Trophoblast cell (in vitro differentiated cells and primary cell): ENCODE data around the gene HJV.

Experiments
- DNase-seq, 2 donors: peaks; one replicate each; pipeline ENCODE4 v3.0.0-alpha.2; 2016
- H2AFZ ChIP-seq: 2 replicates; pipeline ENCODE4 v1.6.1; 2013; ENCODE audit warnings: low read length, moderate library complexity, mild to moderate bottlenecking; ENCODE audit not compliant: insufficient read depth, poor library complexity
- H2AK5ac ChIP-seq: 2 replicates; pipeline ENCODE4 v1.6.1; 2013; ENCODE audit warnings: mild to moderate bottlenecking, low read length
- H2BK120ac ChIP-seq: 2 replicates; pipeline ENCODE4 v1.6.1; 2013; ENCODE audit warnings: low read length, mild to moderate bottlenecking, moderate library complexity; ENCODE audit not compliant: insufficient read depth, poor library complexity
- H2BK12ac ChIP-seq: 2 replicates; pipeline ENCODE4 v1.6.1; 2013; ENCODE audit warnings: mild to moderate bottlenecking, low read length, moderate library complexity
- H2BK5ac ChIP-seq: 2 replicates; pipeline ENCODE4 v1.6.1; 2013; ENCODE audit warnings: low read length, low read depth, moderate library complexity, mild to moderate bottlenecking; ENCODE audit not compliant: poor library complexity
- H3K14ac ChIP-seq: 2 replicates; pipeline ENCODE4 v1.6.1; 2013; ENCODE audit warnings: mild to moderate bottlenecking, low read length
- H3K18ac ChIP-seq: 2 replicates; pipeline ENCODE4 v1.6.1; 2013; ENCODE audit warnings: mild to moderate bottlenecking, low read length
- H3K23ac ChIP-seq: 2 replicates; pipeline ENCODE4 v1.6.1; 2013; ENCODE audit warnings: low read length
- H3K27ac ChIP-seq: 2 replicates; pipeline ENCODE4 v1.5.1; 2013; ENCODE audit warnings: low read depth, mild to moderate bottlenecking, inconsistent platforms, low read length, moderate library complexity
- H3K27me3 ChIP-seq: 2 replicates; pipeline ENCODE4 v1.6.1; 2013; ENCODE audit warnings: inconsistent platforms, mild to moderate bottlenecking, low read length, moderate library complexity; ENCODE audit not compliant: insufficient read depth
- H3K36me3 ChIP-seq, 2 experiments: 1 replicate in 1 of 2; 2 replicates in 1 of 2; pipeline ENCODE4 v1.6.1; 2013; ENCODE audit warnings: low read length in 2 of 2, mild to moderate bottlenecking in 2 of 2, moderate library complexity in 1 of 2; ENCODE audit not compliant: insufficient read depth in 2 of 2, control insufficient read depth in 1 of 2
- H3K4ac ChIP-seq: 2 replicates; pipeline ENCODE4 v1.6.1; 2013; ENCODE audit warnings: low read depth, mild to moderate bottlenecking, low read length, moderate library complexity
- H3K4me1 ChIP-seq, 2 experiments: 1 replicate in 1 of 2; 2 replicates in 1 of 2; pipeline ENCODE4 v1.6.1; 2013; ENCODE audit warnings: low read length in 2 of 2, mild to moderate bottlenecking in 2 of 2, moderate library complexity in 1 of 2; ENCODE audit not compliant: insufficient read depth in 2 of 2, control insufficient read depth in 1 of 2
- H3K4me2 ChIP-seq: 2 replicates; pipeline ENCODE4 v1.6.1; 2013; ENCODE audit warnings: inconsistent platforms, mild to moderate bottlenecking, low read length, moderate library complexity
- H3K4me3 ChIP-seq: 2 replicates; pipeline ENCODE4 v1.5.1; 2013; ENCODE audit warnings: mild to moderate bottlenecking, low read depth, low read length, inconsistent platforms
- H3K79me1 ChIP-seq: one replicate; pipeline ENCODE4 v1.6.1; 2013; ENCODE audit warnings: low read length
- H3K79me2 ChIP-seq: 2 replicates; pipeline ENCODE4 v1.6.1; 2013; ENCODE audit warnings: low read length, mild to moderate bottlenecking; ENCODE audit not compliant: control insufficient read depth, insufficient read depth, poor library complexity
- H3K9ac ChIP-seq: 2 replicates; pipeline ENCODE4 v1.6.1; 2013; ENCODE audit warnings: mild to moderate bottlenecking, low read length
- H3K9me3 ChIP-seq: 2 replicates; pipeline ENCODE4 v1.6.1; 2013; ENCODE audit warnings: low read depth, mild to moderate bottlenecking, control low read depth, inconsistent platforms, low read length; ENCODE audit not compliant: insufficient read depth
- H4K12ac ChIP-seq: 2 replicates; pipeline ENCODE4 v1.6.1; 2013; ENCODE audit warnings: low read depth, mild to moderate bottlenecking, low read length, moderate library complexity
- H4K8ac ChIP-seq: 2 replicates; pipeline ENCODE4 v1.6.1; 2013; ENCODE audit warnings: low read depth, mild to moderate bottlenecking, low read length, moderate library complexity
- H4K91ac ChIP-seq: one replicate; pipeline ENCODE4 v1.6.1; 2013; ENCODE audit warnings: low read depth, mild to moderate bottlenecking, low read length, moderate library complexity
- WGBS: extraction: QIAGEN DNeasy Blood & Tissue Kit; methylation state at CpG from one replicate; pipeline ENCODE4 v1.1.7; 2013; ENCODE audit warnings: missing lambda C conversion rate; ENCODE audit not compliant: insufficient read length, insufficient coverage; ENCODE audit errors: extremely low coverage; 5-methylcytosine and 5-hydroxymethylcytosine counted together

The HJV gene

DNA sequence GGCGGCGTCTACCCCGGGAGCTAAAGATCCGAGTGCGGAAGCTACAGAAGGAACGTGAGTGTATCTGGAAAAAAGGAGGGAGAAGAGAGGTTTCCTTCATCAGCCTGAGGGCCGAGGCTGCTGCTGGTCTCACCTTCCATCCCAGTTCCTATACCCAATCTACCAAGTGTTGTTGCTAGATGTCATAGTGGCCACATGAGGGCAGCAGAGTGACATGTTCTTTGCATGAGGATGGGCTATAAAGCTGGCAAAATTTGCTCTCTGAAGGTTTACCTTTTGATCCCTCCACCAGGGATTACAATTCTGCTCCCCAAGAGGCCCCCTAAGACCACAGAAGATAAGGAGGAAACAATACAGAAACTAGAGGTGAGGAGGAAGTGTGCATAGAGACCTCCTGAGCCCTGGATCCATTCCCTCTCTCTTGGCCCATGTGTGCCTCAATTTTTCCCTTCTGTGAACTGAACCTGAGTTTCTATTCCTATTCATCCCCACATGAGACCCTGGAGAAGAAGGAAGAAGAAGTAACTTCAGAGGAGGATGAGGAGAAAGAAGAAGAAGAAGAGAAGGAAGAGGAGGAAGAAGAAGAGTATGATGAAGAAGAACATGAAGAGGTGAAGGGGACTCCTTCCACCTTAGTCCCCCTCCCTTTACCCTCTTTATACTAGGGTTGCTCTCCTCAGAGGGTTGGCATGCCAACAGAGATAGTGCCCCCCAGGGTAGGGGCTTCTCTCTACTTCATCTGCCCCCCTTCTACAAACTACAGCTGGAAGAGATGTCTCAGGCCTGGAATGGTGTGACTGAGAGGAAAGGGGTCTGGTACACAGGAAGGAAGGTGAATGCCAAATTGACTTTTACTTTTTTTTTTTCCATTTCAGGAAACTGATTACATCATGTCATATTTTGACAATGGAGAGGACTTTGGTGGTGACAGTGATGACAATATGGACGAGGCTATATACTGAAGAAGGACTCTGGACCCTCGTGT, 43.8 kb downstream of the HJV start:
- Histone ChIP-seq H3K36me3 (no peaks in the 10 kb centered on the region), H4K91ac (peak overlapping the region; percentile 38), H4K8ac (no peak overlapping the region), H3K4me2 (no peak overlapping the region), H3K9me3 (no peaks in the 10 kb centered on the region), H2AK5ac (no peak overlapping the region), H3K23ac (no peak overlapping the region), H2BK5ac (no peak overlapping the region), H3K18ac (no peak overlapping the region), H3K9ac (no peak overlapping the region), H3K14ac (no peak overlapping the region), H3K4me3 (no peak overlapping the region), H3K27me3 (no peaks in the 10 kb centered on the region), H2BK12ac (peak overlapping the region; percentile 52), H2BK120ac (peak overlapping the region; percentile 23), H3K79me2 (no peaks in the 10 kb centered on the region), H3K4me1 (peaks cover 11 to 19% of the 10 kb centered on the region in 2 experiments), H3K4ac (no peak overlapping the region), H4K12ac (no peak overlapping the region), H3K27ac (peak overlapping the region; percentile 95), H2AFZ (no peak overlapping the region), H3K79me1 (peaks cover 3% of the 10 kb centered on the region)
- peak; percentile 63 to 86 for DNase-seq
- no CpG with 5 or more reads among the region's 9 CpGs for WGBS

DNA sequence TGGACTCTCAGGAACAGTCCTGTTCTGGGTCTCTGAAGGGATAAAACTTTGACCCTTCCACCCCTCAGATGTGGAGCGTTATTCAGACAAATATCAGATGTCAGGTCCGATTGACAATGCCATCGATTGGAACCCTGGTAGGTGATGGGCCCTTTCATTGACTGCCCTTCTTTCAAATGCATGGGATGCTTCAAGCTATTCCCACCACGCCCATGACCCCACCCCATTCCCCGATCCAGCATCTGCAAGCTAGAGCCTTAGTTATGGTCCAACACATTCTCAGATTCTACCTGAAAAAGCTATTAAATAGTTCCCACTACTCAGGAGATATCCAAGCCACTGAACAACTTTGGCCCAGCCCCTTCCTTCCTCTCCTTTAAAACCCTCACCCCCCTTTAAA, 44.5 kb downstream of the HJV start:
- Histone ChIP-seq H3K36me3 (no peaks in the 10 kb centered on the region), H2BK12ac (no peak overlapping the region), H3K79me1 (peaks cover 3% of the 10 kb centered on the region), H4K12ac (no peak overlapping the region), H3K27ac (no peak overlapping the region), H3K9ac (no peak overlapping the region), H2AK5ac (no peak overlapping the region), H2AFZ (no peak overlapping the region), H3K18ac (no peak overlapping the region), H4K91ac (no peak overlapping the region), H3K4me2 (no peak overlapping the region), H3K4ac (no peak overlapping the region), H3K23ac (no peak overlapping the region), H3K79me2 (no peaks in the 10 kb centered on the region), H4K8ac (no peak overlapping the region), H3K27me3 (no peaks in the 10 kb centered on the region), H3K4me1 (peaks cover 11 to 19% of the 10 kb centered on the region in 2 experiments), H3K14ac (no peak overlapping the region), H2BK120ac (no peak overlapping the region), H3K9me3 (no peaks in the 10 kb centered on the region), H2BK5ac (no peak overlapping the region), H3K4me3 (no peak overlapping the region)
- WGBS, result no CpG with 5 or more reads among the region's 5 CpGs
- no peak for DNase-seq

DNA sequence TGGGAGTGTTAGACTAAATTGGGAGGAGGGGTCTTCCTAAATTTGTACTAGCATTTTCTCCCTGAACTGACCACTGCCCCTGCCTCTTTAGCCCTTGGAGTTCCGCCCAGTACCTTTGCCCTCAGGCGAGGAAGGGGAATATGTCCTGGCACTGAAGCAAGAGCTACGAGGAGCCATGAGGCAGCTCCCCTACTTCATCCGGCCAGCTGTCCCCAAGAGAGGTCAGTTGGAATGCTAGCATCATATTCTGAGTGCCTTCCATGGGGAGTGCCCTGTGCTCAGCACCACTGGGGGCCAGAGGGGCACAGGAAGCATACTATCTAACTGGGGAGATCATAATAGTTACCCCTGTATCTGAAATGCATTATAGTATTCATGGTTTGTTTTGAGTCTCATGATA, 46.3 kb downstream of the HJV start:
- Histone ChIP-seq H2BK12ac (no peak overlapping the region), H3K4ac (no peak overlapping the region), H4K8ac (no peak overlapping the region), H3K4me2 (no peak overlapping the region), H3K4me1 (peaks cover 6 to 13% of the 10 kb centered on the region in 2 experiments), H2AK5ac (no peak overlapping the region), H3K36me3 (no peaks in the 10 kb centered on the region), H4K12ac (no peak overlapping the region), H3K27ac (no peak overlapping the region), H4K91ac (no peak overlapping the region), H3K23ac (no peak overlapping the region), H3K14ac (no peak overlapping the region), H3K79me1 (peaks cover 3% of the 10 kb centered on the region), H3K18ac (no peak overlapping the region), H3K79me2 (no peaks in the 10 kb centered on the region), H3K9me3 (no peaks in the 10 kb centered on the region), H3K9ac (no peak overlapping the region), H2BK5ac (no peak overlapping the region), H3K27me3 (no peaks in the 10 kb centered on the region), H3K4me3 (no peak overlapping the region), H2AFZ (no peak overlapping the region), H2BK120ac (no peak overlapping the region)
- no CpG with 5 or more reads among the region's 4 CpGs for WGBS
- no peak for DNase-seq

GRCh38 chr1:145974721-145975120, 46.8 kb downstream of the HJV start:
- Histone ChIP-seq H2BK120ac (no peak overlapping the region), H3K79me2 (no peaks in the 10 kb centered on the region), H3K9me3 (no peaks in the 10 kb centered on the region), H2AFZ (no peak overlapping the region), H3K27ac (no peak overlapping the region), H3K4ac (no peak overlapping the region), H3K4me2 (no peak overlapping the region), H3K36me3 (no peaks in the 10 kb centered on the region), H3K23ac (no peak overlapping the region), H2AK5ac (no peak overlapping the region), H2BK5ac (no peak overlapping the region), H3K14ac (no peak overlapping the region), H4K91ac (no peak overlapping the region), H4K12ac (no peak overlapping the region), H2BK12ac (no peak overlapping the region), H4K8ac (no peak overlapping the region), H3K27me3 (no peaks in the 10 kb centered on the region), H3K79me1 (peaks cover 3% of the 10 kb centered on the region), H3K4me3 (no peak overlapping the region), H3K9ac (no peak overlapping the region), H3K4me1 (peaks cover 3 to 10% of the 10 kb centered on the region in 2 experiments), H3K18ac (no peak overlapping the region)
- DNase-seq, result no peak
- WGBS, result no CpG with 5 or more reads among the region's 7 CpGs
